ENCODE results near the gene DENND10. TPM values are rescaled to one million over a fixed set of nuclear protein-coding genes. Genes with fewer than 3 reads are reported as not detected.
"Not testable (repeated sequence)": the region's sequence is repeated elsewhere in the genome, so short reads cannot be mapped to it uniquely, and the experiment has no call there.

Gene DENND10
- total and polyA plus RNA-seq, 5 experiments from 2014 or later: 18.3 to 23.2 (median 20.4) TPM

DNA sequence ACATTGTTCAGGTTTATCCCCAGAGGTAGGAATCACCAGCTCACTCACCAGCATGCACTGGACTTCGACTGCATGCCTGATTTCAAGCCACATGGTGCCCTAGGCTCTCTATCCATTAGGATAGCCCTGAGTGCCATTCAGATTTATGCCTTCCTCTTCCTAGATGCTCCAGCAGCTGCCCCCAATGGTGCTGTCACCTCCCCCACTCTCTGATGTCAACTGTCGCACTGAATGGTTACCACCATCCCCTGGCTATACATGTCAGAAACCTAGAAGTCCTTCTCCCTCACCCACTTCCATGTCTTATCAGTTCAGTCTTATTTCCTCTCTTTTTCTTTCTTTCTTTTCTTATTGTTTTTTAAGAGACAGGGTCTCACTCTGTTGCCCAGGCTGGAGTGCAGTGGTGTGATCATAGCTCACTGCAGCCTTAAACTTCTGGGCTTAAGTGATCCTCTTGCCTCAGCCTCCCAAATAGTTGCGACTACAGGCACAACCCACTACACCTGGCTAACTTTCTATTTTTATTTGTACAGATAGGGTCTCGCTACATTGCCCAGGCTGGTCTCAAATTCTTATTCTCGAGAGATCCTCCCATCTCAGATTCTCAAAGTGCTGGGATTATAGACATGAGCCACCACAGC is 58.7 kb downstream of the DENND10 start:
- DNase-seq: no peak
- no peak for ATAC-seq
- POLR2A ChIA-PET: no interaction called here
- H3K27ac Mint-ChIP-seq: peak overlapping the region in 5 of 10 donors; percentile 44 to 76 (median 63)
- no peaks in the 10 kb centered on the region for H3K9me3 Mint-ChIP-seq
- H3K36me3 Mint-ChIP-seq: peaks cover 0 to 63% (median 13%) of the 10 kb centered on the region in 3 donors
- no peaks in the 10 kb centered on the region for H3K27me3 Mint-ChIP-seq
- peaks cover 20 to 44% (median 33%) of the 10 kb centered on the region in 4 donors for H3K4me1 Mint-ChIP-seq
- peak overlapping the region in 2 of 10 donors; percentile 6 to 34 for H3K4me3 Mint-ChIP-seq

DNA sequence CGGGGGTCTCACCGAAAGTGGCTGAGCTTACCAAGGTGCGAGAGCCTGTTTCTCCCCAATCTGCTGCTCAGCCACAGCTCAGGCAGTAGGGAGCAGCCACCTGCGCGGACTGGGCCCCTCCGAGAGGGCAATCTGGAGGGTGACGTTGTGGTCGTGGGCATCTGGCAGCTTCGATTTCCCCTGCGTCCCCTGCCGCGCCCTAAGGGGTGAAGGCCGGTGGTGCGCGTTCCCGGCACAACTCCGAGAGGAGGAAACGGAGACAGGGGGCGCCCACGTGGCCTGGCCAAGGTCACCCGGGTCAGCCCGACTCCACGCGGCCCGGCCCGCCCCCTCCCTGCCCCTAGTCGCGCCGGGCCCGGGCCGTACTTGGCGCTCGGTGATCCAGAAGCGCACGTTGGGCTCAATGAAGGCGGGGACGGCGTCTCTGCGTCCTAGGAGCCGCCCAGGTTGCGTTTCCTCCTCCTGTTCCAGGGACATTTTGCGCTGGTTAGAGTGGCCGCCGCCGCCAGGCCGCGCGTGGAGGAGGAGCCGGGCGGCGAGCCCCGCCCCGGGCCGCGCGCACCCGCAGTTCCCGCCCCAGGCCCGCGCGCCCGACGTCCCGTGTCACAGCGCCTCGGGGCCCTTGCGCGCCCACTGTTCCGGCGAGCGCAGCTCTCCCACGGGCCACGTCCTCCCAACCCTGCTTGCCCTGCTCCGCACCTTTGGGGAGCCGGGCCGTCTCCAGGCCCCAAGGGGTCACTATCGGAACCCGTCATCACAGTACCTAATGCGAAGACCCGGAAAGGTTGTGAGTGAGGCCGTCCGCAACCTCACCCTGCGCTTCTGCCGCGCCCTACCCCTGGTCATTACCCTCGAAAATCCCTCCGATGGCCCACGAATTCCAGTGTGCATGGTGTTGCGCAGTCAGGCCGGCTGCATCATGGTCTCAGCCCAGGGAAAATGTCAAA is 61.5 kb downstream of the DENND10 start, which contains the start of gene SFXN4:
Gene SFXN4, minus strand, starts transcription at position 544 of the 947 bp plus-strand sequence. Its CDS starts 67 bp downstream, at position 477.
- Mint-ChIP-seq H3K4me3 (peak within 1 kb of the TSS; percentile 85 to 95 (median 90)), H3K36me3 (peaks cover 0 to 61% (median 14%) of the 10 kb centered on the region in 3 donors), H3K27ac (peak within 1 kb of the TSS; percentile 87 to 98 (median 95)), H3K9me3 (no peaks in the 10 kb centered on the region), H3K27me3 (no peaks in the 10 kb centered on the region), H3K4me1 (peaks cover 18 to 44% (median 33%) of the 10 kb centered on the region in 4 donors)
- peak; percentile 66 to 85 (median 80) for DNase-seq
- POLR2A ChIA-PET: interaction anchor here (0.8 to 2.6 kb wide), 13 partner anchors 8 to 707 kb away, joined by 3 to 11 read pairs (median 5); partner anchors contain the start of genes DENND10, EIF3A, GRK5 and MCMBP
- ATAC-seq: peak; percentile 87 to 92

- DNase-seq (no peak), ATAC-seq (peak; percentile 7 to 15)
- POLR2A ChIA-PET: interaction anchor here (1.2 to 2.6 kb wide), 4 partner anchors 60 to 706 kb away, joined by 3 to 11 read pairs (median 7); partner anchors contain the start of genes DENND10, EIF3A and MCMBP
- H3K4me1 Mint-ChIP-seq: peaks cover 18 to 44% (median 33%) of the 10 kb centered on the region in 4 donors
- H3K36me3 Mint-ChIP-seq: peaks cover 0 to 61% (median 12%) of the 10 kb centered on the region in 3 donors
- H3K27ac Mint-ChIP-seq: peak overlapping the region; percentile 87 to 98 (median 95)
- H3K27me3 Mint-ChIP-seq: no peaks in the 10 kb centered on the region
- H3K4me3 Mint-ChIP-seq: peak overlapping the region; percentile 85 to 95 (median 90)
- H3K9me3 Mint-ChIP-seq: no peaks in the 10 kb centered on the region
Observed at GRCh38 chr10:119166118-119166500, 62.2 kb downstream of the DENND10 start.

- peaks cover 18 to 44% (median 33%) of the 10 kb centered on the region in 4 donors for H3K4me1 Mint-ChIP-seq
- no peak for ATAC-seq
Observed at GRCh38 chr10:119166564-119166963, 62.7 kb downstream of the DENND10 start.

GRCh38 chr10:119167041-119167440 is 63.1 kb downstream of the DENND10 start:
- ATAC-seq (no peak), DNase-seq (no peak)
- Mint-ChIP-seq H3K27me3 (no peaks in the 10 kb centered on the region), H3K4me3 (peak overlapping the region; percentile 49 to 95 (median 90)), H3K27ac (peak overlapping the region; percentile 11 to 98 (median 95)), H3K4me1 (peaks cover 18 to 39% (median 32%) of the 10 kb centered on the region in 4 donors), H3K36me3 (peaks cover 0 to 60% (median 11%) of the 10 kb centered on the region in 3 donors), H3K9me3 (no peaks in the 10 kb centered on the region)
- POLR2A ChIA-PET: no interaction called here

More at GRCh38 chr10:119166564-119166963, 62.7 kb downstream of the DENND10 start:
- peak overlapping the region; percentile 85 to 95 (median 90) for H3K4me3 Mint-ChIP-seq
- no peaks in the 10 kb centered on the region for H3K27me3 Mint-ChIP-seq
- no peaks in the 10 kb centered on the region for H3K9me3 Mint-ChIP-seq
- H3K36me3 Mint-ChIP-seq: peaks cover 0 to 61% (median 14%) of the 10 kb centered on the region in 3 donors
- peak overlapping the region; percentile 87 to 98 (median 95) for H3K27ac Mint-ChIP-seq
- POLR2A ChIA-PET: no interaction called here
- no peak for DNase-seq

DNA sequence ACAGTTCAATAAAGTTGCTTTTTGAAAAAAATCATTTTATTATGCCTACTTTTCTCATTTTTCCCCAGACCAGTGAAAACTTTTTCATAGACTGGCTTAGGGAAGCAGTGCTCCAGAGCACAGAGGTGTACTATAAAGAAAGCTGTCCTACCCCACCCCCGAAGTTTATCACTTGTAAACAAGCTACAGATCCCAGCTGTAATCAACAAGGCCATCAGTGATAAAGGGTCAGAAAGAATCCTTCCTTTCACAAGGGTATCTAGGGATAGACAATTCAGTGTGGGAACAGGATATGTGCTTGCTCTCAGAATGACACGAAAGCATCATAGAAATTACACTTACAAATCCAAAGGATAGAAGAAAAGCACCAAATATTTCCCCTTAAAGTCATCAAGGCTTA is 70.2 kb downstream of the DENND10 start:
- Mint-ChIP-seq H3K36me3 (peaks cover 0 to 67% (median 11%) of the 10 kb centered on the region in 3 donors), H3K27me3 (no peaks in the 10 kb centered on the region), H3K4me3 (no peak overlapping the region), H3K27ac (peak overlapping the region in 1 of 10 donors; percentile 15), H3K9me3 (no peaks in the 10 kb centered on the region), H3K4me1 (peaks cover 10 to 36% (median 32%) of the 10 kb centered on the region in 4 donors)
- POLR2A ChIA-PET: interaction anchor here (1.0 kb wide), 1 partner anchor 33 kb away, joined by 3 read pairs; the partner anchor contains the start of gene GRK5
- DNase-seq (no peak), ATAC-seq (no peak)

GRCh38 chr10:119176166-119176565 is 72.3 kb downstream of the DENND10 start:
- ATAC-seq: no peak
- H3K9me3 Mint-ChIP-seq: no peaks in the 10 kb centered on the region
- no peak for DNase-seq
- peak overlapping the region in 4 of 10 donors; percentile 48 to 91 (median 52) for H3K4me3 Mint-ChIP-seq
- H3K27ac Mint-ChIP-seq: peak overlapping the region in 4 of 10 donors; percentile 16 to 72 (median 24)
- no peaks in the 10 kb centered on the region for H3K27me3 Mint-ChIP-seq
- POLR2A ChIA-PET: interaction anchor here (0.6 to 0.7 kb wide), 2 partner anchors 73 to 314 kb away, joined by 3 to 4 read pairs; no protein-coding TSS in a partner anchor
- H3K4me1 Mint-ChIP-seq: peaks cover 10 to 45% (median 36%) of the 10 kb centered on the region in 4 donors
- H3K36me3 Mint-ChIP-seq: peaks cover 0 to 46% (median 10%) of the 10 kb centered on the region in 3 donors

DNA sequence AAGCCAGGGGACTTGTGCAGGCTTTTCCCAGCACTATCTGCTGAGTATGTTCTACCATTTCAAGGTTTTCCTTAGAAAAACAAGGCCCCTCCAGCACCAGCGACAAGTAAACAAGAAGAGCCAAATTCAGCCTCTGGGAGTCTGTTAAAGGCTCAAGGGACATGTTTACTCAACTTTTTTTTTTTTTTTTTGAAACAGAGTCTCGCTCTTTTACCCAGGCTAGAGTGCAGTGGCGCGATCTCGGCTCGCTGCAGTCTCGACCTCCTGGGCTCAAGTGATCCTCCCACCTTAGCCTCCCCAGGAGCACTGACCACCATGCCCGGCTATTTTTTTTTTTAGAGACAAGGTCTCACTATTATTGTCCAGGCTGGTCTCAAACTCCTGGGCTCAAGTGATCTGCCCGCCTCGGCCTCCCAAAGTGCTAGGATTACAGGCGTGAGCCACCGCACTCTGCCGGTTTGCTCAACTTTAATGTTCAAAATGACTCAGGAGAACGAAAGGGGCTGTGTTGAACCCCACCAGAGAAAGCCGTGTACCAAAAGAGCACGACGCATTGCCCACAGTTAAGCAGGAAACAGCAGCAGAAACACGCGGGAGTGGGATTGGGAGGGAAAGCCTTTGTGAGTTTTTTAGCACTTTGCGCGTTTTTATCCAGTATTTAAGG is 73.9 kb downstream of the DENND10 start:
- no peak for DNase-seq
- Mint-ChIP-seq H3K36me3 (peaks cover 0 to 31% (median 3%) of the 10 kb centered on the region in 3 donors), H3K27me3 (no peaks in the 10 kb centered on the region)

DNA sequence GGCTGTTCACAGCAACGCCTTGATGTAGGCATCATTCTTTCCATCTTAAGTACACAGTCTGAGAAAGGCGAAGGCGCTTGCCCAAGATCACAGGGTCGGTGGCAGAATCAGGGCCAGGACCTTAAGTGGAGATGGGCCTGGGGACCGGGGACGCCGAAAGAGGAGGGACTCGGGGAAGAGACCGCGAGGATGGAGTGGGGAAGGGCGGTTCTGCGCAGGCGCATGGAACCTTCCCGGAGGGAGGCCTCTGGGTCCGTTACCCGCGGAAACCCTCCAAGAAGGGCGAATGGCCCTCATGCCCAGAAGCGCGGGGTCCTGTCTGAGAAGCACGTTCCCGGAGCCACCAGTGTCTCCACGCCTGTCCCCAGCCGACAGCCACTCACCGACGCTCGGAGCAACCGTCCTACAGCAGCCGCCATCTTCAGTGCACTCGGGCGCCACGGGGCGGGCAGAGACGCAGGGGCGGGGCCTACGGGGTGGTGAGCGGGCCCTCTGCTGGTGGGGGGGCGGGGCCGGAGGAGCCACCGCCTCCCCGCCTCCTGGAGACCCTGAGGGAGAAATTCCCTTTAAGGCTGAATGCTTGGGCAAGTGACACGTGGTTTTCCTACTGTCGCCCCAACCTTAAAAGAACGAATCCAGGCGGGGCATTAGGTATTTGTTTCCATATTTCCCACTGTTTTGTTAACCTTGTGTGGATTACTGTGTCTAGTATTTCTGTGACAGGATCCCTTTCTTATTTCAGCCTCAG is 74.6 kb downstream of the DENND10 start, which contains the start of gene PRDX3:
Gene PRDX3, minus strand, starts transcription at position 441 of the 748 bp plus-strand sequence. Its CDS starts 22 bp downstream, at position 419.
- peaks cover 0 to 24% (median 1%) of the 10 kb centered on the region in 3 donors for H3K36me3 Mint-ChIP-seq
- POLR2A ChIA-PET: interaction anchor here (0.8 to 1.0 kb wide), 3 partner anchors 14 to 353 kb away, joined by 3 to 5 read pairs (median 3); partner anchors contain the start of gene GRK5
- no peaks in the 10 kb centered on the region for H3K27me3 Mint-ChIP-seq

More for the DNA sequence above, 73.9 kb downstream of the DENND10 start:
- peak in 1 of 2 donors; percentile 15 for ATAC-seq
- Mint-ChIP-seq H3K27ac (peak overlapping the region; percentile 83 to 98 (median 94)), H3K4me1 (peaks cover 10 to 45% (median 36%) of the 10 kb centered on the region in 4 donors), H3K4me3 (peak overlapping the region; percentile 91 to 99 (median 97)), H3K9me3 (no peaks in the 10 kb centered on the region)
- POLR2A ChIA-PET: no interaction called here

DNA sequence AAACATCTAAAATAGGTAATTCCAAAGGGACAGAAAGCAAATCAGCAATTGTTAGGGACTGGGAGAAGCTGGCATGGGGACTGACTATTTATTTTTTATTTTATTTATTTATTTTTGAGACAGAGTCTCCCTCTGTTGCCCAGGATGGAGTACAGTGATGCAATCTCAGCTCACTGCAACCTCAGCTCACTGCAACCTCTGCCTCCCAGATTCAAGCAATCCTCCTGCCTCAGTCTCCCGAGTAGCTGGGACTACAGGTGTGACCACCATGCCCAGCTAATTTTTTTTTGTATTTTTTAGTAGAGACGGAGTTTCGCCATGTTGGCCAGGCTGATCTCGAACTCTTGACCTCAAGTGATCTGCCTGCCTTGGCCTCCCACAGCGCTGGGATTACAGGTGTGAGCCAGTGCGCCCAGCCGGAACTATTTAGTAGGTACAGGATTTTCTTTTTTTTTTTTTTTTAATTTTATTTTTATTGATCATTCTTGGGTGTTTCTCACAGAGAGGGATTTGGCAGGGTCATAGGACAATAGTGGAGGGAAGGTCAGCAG is 77.0 kb downstream of the DENND10 start:
- not testable (repeated sequence) for H3K36me3 Mint-ChIP-seq, ATAC-seq, H3K9me3 Mint-ChIP-seq, DNase-seq, H3K27me3 Mint-ChIP-seq, H3K4me3 Mint-ChIP-seq
- peaks cover 7 to 36% (median 26%) of the 10 kb centered on the region in 4 donors for H3K4me1 Mint-ChIP-seq
- POLR2A ChIA-PET: interaction anchor here (0.7 kb wide), 3 partner anchors 22 to 357 kb away, joined by 3 to 4 read pairs (median 3); no protein-coding TSS in a partner anchor
- peak overlapping the region in 1 of 10 donors; percentile 31 for H3K27ac Mint-ChIP-seq

More for the DNA sequence above, 74.6 kb downstream of the DENND10 start, which contains the start of gene PRDX3:
- peak; percentile 85 to 94 (median 90) for DNase-seq
- peak; percentile 97 for ATAC-seq
- Mint-ChIP-seq H3K4me3 (peak within 1 kb of the TSS; percentile 91 to 99 (median 97)), H3K4me1 (peaks cover 10 to 45% (median 36%) of the 10 kb centered on the region in 4 donors), H3K9me3 (no peaks in the 10 kb centered on the region), H3K27ac (peak within 1 kb of the TSS; percentile 83 to 98 (median 94))

Data from naive thymus-derived CD8-positive, alpha-beta T cell (primary cell).